DOHH2 (cell line): ENCODE data around the gene OPTC.

Experiments used
- H3F3A ChIP-seq: fragments of 200-600 bp; sonication (generic), shearing (Covaris generic); 2 replicates; pipeline ENCODE4 v1.6.0; 2016; ENCODE audit warnings: antibody characterized with exemption, mild to moderate bottlenecking; ENCODE audit not compliant: control insufficient read depth, insufficient read depth
- H3K27ac ChIP-seq: fragments of 200-600 bp; sonication (generic); 2 replicates; pipeline ENCODE4 v1.5.1; 2014; ENCODE audit warnings: low read depth, mild to moderate bottlenecking, low read length, moderate library complexity
- H3K27me3 ChIP-seq: fragments of 200-600 bp; sonication (generic); 2 replicates; pipeline ENCODE4 v1.6.1; 2014; ENCODE audit warnings: mild to moderate bottlenecking, low read length, mixed read lengths; ENCODE audit not compliant: control insufficient read depth
- H3K36me3 ChIP-seq: fragments of 200-600 bp; sonication (generic); 2 replicates; pipeline ENCODE4 v1.6.1; 2014; ENCODE audit warnings: mild to moderate bottlenecking, low read length, moderate library complexity, mixed read lengths; ENCODE audit not compliant: control insufficient read depth
- H3K4me1 ChIP-seq: fragments of 200-600 bp; sonication (generic); 2 replicates; pipeline ENCODE4 v1.6.1; 2014; ENCODE audit warnings: mild to moderate bottlenecking, low read length, mixed read lengths; ENCODE audit not compliant: control insufficient read depth
- H3K4me2 ChIP-seq: fragments of 200-600 bp; sonication (generic); 2 replicates; pipeline ENCODE4 v1.6.0; 2014; ENCODE audit warnings: mild to moderate bottlenecking, low read length, moderate library complexity
- H3K4me3 ChIP-seq: fragments of 200-600 bp; sonication (generic); 2 replicates; pipeline ENCODE4 v1.5.1; 2014; ENCODE audit warnings: mild to moderate bottlenecking, low read length, mixed read lengths
- H3K79me2 ChIP-seq: fragments of 200-600 bp; sonication (generic); 2 replicates; pipeline ENCODE4 v1.6.1; 2014; ENCODE audit warnings: mild to moderate bottlenecking, low read length, mixed read lengths; ENCODE audit not compliant: control insufficient read depth
- H3K9me2 ChIP-seq: fragments of 200-600 bp; sonication (generic); replicated peaks from 2 replicates; pipeline ENCODE4 v1.6.1; 2014; ENCODE audit warnings: mild to moderate bottlenecking, low read length, mixed read lengths; ENCODE audit not compliant: control insufficient read depth
- H3K9me3 ChIP-seq: fragments of 200-600 bp; sonication (generic); 2 replicates; pipeline ENCODE4 v1.6.1; 2014; ENCODE audit warnings: antibody characterized with exemption, low read length, mixed read lengths; ENCODE audit not compliant: control insufficient read depth, insufficient read depth
- H4K20me1 ChIP-seq: fragments of 200-600 bp; sonication (generic); 2 replicates; pipeline ENCODE4 v1.6.0; 2014; ENCODE audit warnings: low read depth, mild to moderate bottlenecking, antibody characterized with exemption, low read length, moderate library complexity; ENCODE audit not compliant: control insufficient read depth, insufficient read depth
- EZH2phosphoT487 ChIP-seq: fragments of 200-600 bp; sonication (generic); IDR thresholded peaks from 2 replicates; pipeline ENCODE4 v1.6.1; 2017; ENCODE audit warnings: borderline replicate concordance, mild to moderate bottlenecking, antibody characterized with exemption, low read length, moderate library complexity, mixed read lengths
- TF ChIP-seq, protein P1 (sequence below): fragments of 200-600 bp; sonication (generic); IDR thresholded peaks from one replicate; pipeline ENCODE4 v1.5.1; 2014; ENCODE audit warnings: antibody characterized with exemption, mild to moderate bottlenecking, low read depth, low read length; ENCODE audit not compliant: poor library complexity, severe bottlenecking

OPTC gene

DNA sequence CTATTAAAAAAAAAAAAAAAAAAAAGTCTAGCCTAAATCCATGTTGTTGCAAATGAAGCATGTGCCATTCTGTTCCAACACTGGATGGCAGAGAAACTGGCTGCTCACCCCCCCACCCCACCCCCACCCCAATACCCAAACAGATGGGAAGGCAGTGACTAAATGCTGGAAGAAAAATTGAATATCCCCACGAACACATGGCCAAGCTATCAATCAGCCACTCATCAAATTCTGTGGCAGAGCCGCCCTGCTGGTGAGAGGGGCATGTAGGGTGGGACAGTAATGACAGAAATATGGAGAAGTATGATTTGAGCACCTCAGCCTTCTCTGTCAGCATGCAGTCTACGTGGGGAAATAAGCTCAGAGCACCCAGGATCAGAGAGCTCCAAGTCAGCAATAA lies 34.1 kb downstream of the OPTC start:
- H3K27ac ChIP-seq = no peak overlapping the region
- no peaks in the 10 kb centered on the region for H4K20me1 ChIP-seq
- H3K36me3 ChIP-seq = no peaks in the 10 kb centered on the region
- no peaks in the 10 kb centered on the region for H3K79me2 ChIP-seq
- no peak overlapping the region for H3K4me2 ChIP-seq
- H3K9me3 ChIP-seq = no peaks in the 10 kb centered on the region
- H3K27me3 ChIP-seq = peaks cover 6% of the 10 kb centered on the region; the same call in 1 of the 2 replicates
- peaks cover 6% of the 10 kb centered on the region for H3F3A ChIP-seq
- peaks cover 13% of the 10 kb centered on the region for H3K4me1 ChIP-seq
- H3K9me2 ChIP-seq = no peaks in the 10 kb centered on the region
- H3K4me3 ChIP-seq = no peak overlapping the region
- TF ChIP-seq, protein P1, sequence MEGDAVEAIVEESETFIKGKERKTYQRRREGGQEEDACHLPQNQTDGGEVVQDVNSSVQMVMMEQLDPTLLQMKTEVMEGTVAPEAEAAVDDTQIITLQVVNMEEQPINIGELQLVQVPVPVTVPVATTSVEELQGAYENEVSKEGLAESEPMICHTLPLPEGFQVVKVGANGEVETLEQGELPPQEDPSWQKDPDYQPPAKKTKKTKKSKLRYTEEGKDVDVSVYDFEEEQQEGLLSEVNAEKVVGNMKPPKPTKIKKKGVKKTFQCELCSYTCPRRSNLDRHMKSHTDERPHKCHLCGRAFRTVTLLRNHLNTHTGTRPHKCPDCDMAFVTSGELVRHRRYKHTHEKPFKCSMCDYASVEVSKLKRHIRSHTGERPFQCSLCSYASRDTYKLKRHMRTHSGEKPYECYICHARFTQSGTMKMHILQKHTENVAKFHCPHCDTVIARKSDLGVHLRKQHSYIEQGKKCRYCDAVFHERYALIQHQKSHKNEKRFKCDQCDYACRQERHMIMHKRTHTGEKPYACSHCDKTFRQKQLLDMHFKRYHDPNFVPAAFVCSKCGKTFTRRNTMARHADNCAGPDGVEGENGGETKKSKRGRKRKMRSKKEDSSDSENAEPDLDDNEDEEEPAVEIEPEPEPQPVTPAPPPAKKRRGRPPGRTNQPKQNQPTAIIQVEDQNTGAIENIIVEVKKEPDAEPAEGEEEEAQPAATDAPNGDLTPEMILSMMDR = no peak
- no peak for TF ChIP-seq EZH2phosphoT487

DNA sequence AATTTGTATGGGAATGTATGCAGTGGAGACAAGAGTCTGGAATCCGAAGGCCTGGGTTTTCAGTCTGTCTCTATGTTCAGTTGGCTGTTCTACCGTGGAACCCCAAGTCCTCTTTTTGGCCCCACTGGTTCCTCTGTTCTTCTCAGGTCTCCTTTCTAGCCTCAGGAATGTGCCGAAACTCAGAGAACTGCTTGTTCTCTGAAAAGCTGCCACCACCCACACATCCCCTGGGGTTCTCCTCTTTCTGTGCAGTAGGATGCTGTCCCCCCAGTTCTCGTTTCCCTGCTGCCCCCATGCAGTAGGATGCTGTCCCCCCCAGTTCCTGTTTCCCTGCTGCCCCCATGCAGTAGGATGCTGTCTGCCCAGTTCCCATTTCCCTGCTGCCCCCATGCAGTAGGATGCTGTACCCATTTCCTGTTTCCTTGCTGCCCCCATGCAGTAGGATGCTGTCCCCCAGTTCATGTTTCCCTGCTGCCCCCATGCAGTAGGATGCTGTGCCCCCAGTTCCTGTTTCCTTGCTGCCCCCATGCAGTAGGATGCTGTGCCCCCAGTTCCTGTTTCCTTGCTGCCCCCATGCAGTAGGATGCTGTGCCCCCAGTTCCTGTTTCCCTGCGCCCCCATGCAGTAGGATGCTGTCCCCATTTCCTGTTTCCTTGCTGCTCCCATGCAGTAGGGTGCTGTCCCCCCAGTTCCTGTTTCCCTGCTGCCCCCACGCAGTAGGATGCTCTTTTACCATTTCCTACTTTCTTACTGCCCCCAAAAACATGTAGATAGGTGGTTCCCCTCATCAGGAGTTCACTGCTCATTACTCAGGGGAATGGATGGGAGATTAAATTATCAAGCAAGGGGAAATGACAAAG lies 35.3 kb downstream of the OPTC start:
- H3K79me2 ChIP-seq = no peaks in the 10 kb centered on the region
- TF ChIP-seq, protein P1 = no peak
- no peak for TF ChIP-seq EZH2phosphoT487
- H4K20me1 ChIP-seq = no peaks in the 10 kb centered on the region
- peaks cover 6% of the 10 kb centered on the region for H3F3A ChIP-seq
- H3K27me3 ChIP-seq = peaks cover 6% of the 10 kb centered on the region; the same call in 1 of the 2 replicates
- no peaks in the 10 kb centered on the region for H3K36me3 ChIP-seq
- H3K4me2 ChIP-seq = no peak overlapping the region
- no peaks in the 10 kb centered on the region for H3K9me3 ChIP-seq
- H3K27ac ChIP-seq = no peak overlapping the region
- no peaks in the 10 kb centered on the region for H3K9me2 ChIP-seq
- peaks cover 13% of the 10 kb centered on the region for H3K4me1 ChIP-seq
- no peak overlapping the region for H3K4me3 ChIP-seq

DNA sequence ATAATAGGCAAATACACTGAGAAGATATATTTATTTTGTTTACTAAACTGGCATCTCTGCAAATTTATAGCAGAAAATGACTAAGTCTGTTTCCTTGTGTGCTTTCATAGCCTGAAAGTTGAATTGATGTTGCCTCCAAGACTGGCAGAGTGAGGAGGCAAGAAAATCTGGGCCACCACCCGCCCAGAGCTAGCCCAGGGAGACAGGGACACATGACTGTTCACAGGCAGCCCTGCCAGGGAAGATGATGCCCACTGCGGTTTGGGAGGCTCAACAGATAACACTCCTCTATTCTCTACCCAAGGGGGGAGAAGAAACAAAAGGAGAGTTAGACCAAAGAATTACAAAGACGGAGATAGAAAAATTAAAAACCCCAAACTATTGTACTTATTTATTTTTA lies 37.1 kb downstream of the OPTC start:
- Histone ChIP-seq H3K9me3 (no peaks in the 10 kb centered on the region), H3K27ac (no peak overlapping the region), H3K4me1 (peaks cover 13% of the 10 kb centered on the region), H3K4me2 (no peak overlapping the region), H3K36me3 (no peaks in the 10 kb centered on the region), H3F3A (peaks cover 6% of the 10 kb centered on the region), H3K27me3 (peaks cover 5% of the 10 kb centered on the region; the same call in 1 of the 2 replicates), H3K79me2 (no peaks in the 10 kb centered on the region), H3K4me3 (no peak overlapping the region), H4K20me1 (no peaks in the 10 kb centered on the region), H3K9me2 (no peaks in the 10 kb centered on the region)
- TF ChIP-seq, protein P1 = no peak
- TF ChIP-seq EZH2phosphoT487 = no peak
